ENCODE data around the gene SORL1-AS1.
"Not testable (repeated sequence)": the region's sequence is repeated elsewhere in the genome, so short reads cannot be mapped to it uniquely, and the experiment has no call there.

Gene SORL1-AS1

DNA sequence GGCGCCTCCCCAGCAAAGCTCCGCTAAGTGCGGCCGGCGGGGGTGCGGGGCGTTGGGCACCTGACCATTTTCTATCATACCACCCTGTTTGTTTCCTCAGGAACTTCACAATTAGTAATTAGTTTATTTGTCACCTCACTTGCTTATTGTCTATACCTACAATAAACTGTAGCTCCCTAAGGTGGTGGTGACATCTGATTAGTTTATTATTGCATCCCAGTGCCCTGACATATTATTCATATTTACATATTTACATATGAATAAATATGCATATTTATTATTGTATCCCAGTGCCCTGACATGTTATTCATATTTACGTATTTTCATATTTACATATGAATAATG lies 25.4 kb downstream of the SORL1-AS1 start:
- no peak for DNase-seq (ENCODE audit: low read depth, low spot score)

- DNase-seq (ENCODE audit: low read depth, low spot score): no peak
Measured at GRCh38 chr11:121426476-121427399, 26.0 kb downstream of the SORL1-AS1 start.

GRCh38 chr11:121425828-121426227 lies 26.9 kb downstream of the SORL1-AS1 start:
- no peak for DNase-seq (ENCODE audit: low read depth, low spot score)

DNA sequence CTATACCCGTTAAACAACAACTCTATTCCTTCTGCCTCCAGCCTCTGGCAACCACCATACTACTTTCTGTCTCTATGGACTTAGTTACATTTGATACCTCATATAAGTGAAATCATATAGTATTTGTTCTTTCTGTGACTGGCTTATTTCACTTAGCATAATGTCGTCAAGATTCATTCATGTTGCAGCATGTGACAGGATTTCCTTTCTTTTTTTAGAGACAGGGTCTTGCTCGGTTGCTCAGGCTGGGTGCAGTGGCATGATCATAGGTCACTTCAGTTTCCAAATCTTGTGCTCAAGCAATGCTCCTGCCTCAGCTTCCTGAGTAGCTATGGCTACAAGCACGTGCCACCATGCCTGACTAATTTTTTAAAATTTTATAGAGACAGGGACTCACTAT lies 30.1 kb downstream of the SORL1-AS1 start:
- DNase-seq (ENCODE audit: low read depth, low spot score): no peak

DNA sequence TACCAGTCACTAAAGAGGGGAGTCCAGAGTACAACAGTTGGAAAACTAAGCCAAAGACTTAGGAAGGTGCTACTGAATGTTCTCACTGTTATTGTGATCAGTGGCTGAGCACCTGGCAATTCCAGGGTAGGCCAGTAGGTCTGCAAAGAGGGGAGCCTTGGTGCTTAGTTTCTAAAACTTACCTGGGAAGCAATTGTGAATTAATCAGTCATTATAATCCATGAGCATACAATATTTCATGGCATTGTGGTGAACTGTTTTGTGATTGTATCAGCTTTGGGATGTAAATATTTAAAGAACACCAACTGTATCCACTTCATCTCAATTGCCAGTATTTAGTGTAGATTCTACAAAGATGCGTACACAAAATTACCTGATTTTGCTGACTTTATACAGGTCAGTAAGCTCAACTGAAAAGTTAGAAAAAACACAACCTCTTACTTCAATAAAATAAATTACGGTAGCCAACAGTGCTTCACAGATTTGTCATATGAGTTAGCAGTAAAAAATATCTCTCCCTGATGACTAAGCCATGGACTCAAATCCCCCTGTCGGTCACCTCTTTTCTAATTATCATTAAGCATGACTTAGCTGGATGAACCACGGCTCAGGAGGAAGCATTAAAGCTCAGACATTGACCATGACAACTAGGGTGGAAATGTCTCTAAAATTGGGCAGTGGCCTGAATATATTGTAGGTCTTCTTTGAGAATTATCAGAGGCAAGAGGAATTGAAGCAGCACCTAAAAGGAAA lies 31.4 kb downstream of the SORL1-AS1 start:
- DNase-seq (ENCODE audit: low read depth, low spot score): no peak

GRCh38 chr11:121420398-121420797 lies 32.4 kb downstream of the SORL1-AS1 start:
- no peak for DNase-seq (ENCODE audit: low read depth, low spot score)

GRCh38 chr11:121419836-121420235 lies 32.9 kb downstream of the SORL1-AS1 start:
- no peak for DNase-seq (ENCODE audit: low read depth, low spot score)

GRCh38 chr11:121418625-121419114 lies 34.1 kb downstream of the SORL1-AS1 start:
- no peak for DNase-seq (ENCODE audit: low read depth, low spot score)

DNA sequence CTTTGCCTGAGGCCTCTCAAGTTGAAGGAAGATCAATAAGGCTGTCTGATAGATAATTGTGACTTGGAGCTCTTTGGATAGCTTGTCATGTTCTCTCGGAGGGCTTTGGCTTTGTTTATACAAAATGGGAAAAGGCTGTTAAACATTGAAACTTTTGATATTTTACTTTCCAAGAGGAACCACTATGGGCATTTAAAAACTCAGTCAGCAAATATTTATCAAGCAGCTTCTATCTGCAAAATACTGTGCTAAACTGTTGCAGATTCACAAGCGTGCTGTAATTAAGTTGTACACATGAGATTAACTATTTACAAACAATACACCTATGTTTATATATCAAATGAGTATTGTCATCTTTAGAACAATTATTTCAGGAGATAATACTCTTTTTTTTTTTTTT lies 35.2 kb downstream of the SORL1-AS1 start:
- no peak for DNase-seq (ENCODE audit: low read depth, low spot score)

DNA sequence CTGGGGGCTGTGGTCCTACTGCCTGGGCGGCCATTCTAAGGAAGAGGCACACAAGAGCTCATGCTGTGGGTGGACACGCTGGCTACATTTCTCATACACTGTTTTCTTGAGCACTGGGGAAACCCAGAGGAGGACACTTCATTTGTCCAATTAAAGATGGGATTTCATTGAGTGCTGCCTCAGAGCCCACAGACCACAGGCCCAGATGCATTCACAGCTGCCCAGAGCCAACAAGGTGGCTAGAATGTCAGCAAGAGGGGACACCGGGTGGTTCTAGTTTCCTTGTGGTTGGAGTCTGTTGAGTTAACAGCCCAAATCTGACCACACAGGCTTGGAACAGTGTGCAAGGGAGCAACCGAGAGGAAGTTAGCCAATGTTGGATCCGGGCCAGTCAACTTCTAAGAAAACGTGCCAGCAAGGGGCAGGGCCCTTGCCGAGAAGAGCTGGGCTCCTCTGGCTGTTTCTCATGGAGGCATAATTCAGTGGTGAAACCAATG lies 35.7 kb downstream of the SORL1-AS1 start:
- DNase-seq (ENCODE audit: low read depth, low spot score): no peak

- no peak for DNase-seq (ENCODE audit: low read depth, low spot score)
Measured at GRCh38 chr11:121415856-121416255, 36.9 kb downstream of the SORL1-AS1 start.

- no peak for DNase-seq (ENCODE audit: low read depth, low spot score)
Measured at GRCh38 chr11:121414141-121414913, 38.4 kb downstream of the SORL1-AS1 start.

DNA sequence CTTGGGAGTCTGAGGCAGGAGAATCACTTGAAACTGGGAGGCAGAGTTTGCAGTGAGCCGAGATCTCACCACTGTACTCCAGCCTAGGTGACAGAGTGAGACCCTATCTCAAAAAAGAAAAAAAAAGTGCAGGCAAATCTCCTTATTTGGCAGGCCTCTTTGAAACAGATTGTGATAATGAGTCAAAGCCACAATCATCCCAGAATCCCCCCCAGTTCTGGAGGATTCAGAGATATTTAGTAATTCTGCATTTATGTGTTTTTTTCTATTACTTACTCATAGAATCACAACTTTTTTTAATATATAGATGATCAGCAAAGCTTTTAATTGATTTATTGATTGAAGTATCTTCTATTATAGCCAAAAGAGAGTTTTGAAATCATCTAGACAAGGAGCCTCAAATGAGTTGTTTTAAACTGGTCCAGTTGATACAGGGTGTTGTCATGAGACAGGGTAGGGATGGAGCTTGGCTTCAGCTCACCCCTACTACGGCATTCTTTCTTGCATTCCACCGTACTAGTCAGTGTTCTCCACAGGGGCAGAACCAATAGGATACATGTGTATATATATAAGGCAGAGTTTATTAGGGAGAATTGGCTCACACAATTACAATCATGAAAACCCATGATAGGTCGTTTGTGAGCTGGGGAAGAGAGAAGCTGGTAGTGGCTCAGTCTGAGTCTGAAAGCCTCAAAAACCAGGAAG lies 39.9 kb downstream of the SORL1-AS1 start:
- no peak for DNase-seq (ENCODE audit: low read depth, low spot score)

DNA sequence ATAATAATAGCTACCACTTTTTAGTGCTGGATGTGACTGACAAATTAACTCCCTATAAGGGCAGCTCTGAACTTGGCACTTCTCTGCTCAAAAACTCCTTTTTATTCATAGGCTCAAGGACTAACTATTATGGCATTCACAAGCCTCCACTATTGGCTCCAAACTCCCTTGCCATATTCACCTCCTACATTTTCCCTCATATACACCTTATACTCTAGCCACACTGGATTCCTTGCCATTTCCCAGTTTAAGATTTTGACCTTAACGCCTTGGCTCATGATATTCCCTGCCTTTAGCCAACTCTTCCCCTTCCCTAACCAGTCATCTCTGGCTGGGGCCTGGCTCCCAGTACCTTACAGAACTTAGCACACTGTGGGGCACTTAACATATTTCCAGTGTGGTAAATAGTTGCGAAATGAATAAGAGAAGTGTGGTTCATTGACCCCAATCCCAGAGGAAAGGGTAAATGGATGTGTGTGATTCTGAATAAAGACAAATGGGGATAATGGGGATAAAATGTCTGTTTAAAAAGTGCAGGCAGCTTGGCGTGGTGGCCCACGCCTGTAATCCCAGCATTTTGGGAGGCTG lies 40.7 kb downstream of the SORL1-AS1 start:
- DNase-seq (ENCODE audit: low read depth, low spot score): no peak

GRCh38 chr11:121411330-121411729 lies 41.4 kb downstream of the SORL1-AS1 start:
- not testable (repeated sequence) for DNase-seq (ENCODE audit: low read depth, low spot score)

DNA sequence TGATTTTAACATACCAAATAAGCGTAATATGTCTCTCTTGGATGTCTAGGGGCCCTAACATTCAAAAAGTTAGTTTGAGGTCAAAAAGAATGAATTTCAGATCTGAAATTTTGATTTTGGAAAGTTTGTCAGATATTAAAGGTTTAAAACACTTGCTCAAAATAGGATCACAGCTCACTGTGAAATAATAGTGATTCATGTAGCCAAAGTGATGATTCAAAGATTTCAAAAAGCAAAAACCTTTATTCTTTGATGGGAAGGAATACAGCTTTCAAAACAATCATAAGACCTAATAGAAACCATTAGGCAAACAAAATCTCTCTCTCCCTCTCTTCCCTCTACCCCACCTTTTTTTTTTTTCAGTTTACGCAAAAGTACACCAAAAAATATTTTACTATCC lies 42.7 kb downstream of the SORL1-AS1 start:
- DNase-seq (ENCODE audit: low read depth, low spot score): not testable (repeated sequence)

GRCh38 chr11:121408830-121409229 lies 43.9 kb downstream of the SORL1-AS1 start:
- DNase-seq (ENCODE audit: low read depth, low spot score): no peak

GRCh38 chr11:121406291-121406690 lies 46.5 kb downstream of the SORL1-AS1 start:
- DNase-seq (ENCODE audit: low read depth, low spot score): peak; percentile 99

DNA sequence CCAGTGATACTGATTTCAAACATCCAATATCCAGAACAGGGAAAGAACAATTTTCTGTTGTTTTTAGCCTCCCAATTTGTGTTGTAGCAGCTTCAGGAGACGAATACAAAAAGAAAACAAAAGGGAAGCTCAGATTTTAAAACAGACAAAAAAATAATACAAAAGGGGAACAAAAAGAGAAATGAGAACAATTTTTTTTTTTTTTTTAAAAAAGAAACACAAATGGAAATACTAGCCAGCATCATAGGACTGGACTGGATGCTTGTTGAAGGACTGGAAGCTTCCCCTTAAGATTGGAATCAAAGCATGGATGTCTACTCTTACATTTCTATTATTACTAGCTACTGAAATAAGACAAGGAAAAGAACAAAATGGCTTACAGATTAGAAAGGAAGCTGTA lies 47.1 kb downstream of the SORL1-AS1 start:
- no peak for DNase-seq (ENCODE audit: low read depth, low spot score)

DNA sequence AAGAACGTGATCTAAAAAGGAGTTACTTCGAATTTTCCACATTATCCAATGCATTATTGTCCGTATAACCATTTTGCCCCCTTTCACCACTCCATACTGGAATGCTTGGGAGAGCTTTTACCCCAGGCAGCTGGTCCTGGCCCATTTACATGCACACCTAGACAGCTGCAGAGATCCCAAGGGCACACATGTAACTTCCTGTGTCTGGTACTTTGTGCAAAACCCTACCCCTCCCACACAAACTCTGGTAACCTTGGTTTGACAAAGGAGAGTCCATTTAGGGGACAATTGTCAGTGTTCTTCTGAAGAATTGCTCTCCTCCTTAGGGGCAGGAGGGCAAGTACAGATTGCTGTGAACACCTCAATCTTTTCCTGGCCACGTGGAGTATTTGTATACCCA lies 58.0 kb downstream of the SORL1-AS1 start:
- no peak for DNase-seq (ENCODE audit: low read depth, low spot score)

DNA sequence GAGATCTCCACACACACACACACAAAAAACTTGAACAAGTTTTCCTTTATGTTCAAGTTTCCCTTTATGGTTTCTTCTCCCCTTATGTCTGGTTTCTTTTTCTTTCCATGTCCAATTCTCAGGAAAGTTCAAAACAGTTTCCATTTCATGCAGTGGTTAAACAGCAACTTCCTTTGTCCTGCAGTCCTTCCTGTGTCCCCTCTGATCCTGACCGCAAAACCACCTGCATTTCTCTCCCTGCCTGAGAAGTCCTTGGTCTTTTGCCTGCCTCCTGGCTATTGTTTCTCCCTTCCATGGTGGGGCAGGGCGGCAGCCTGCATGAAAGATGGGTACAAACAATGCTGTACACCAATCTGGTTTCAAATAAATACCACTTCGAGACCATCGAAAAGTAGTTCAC lies 58.9 kb downstream of the SORL1-AS1 start:
- no peak for DNase-seq (ENCODE audit: low read depth, low spot score)
